ENCODE results near the gene OR6C2. TPM values are rescaled to one million over a fixed set of nuclear protein-coding genes. Genes with fewer than 3 reads are reported as not detected.

Gene OR6C2
- total and polyA plus RNA-seq, 2 donors (not counting 1 experiment from before 2014, with no cell fraction given): not detected

DNA sequence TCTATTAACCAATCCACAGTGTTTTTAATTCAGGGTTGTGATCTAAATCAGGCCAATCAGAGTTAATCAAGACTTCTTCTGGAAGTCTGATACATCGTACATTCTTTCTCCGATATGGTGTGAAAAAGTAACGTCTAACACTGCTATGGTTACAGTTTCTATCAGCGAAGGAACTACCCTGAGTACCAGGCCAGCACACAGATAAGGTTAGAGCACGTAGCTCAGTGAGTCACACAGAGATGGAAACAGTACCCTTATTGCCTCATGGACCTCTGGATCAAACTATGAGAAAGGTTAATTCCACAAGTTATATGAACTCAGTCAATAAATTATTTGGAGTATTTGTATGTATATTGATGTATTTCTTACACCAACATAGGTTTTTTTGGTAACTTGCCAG lies 51.6 kb downstream of the OR6C2 start:
- no peaks in the 10 kb centered on the region for H3K4me1 ChIP-seq (ENCODE audit: control insufficient read depth, extremely low read depth, insufficient read depth, low read length)
- H3K4me3 ChIP-seq (replicated peaks in 1 of 4; ENCODE audit: control extremely low read depth in 1 of 4, insufficient read depth in 1 of 4, low read depth in 3 of 4, low read length in 4 of 4): no peak overlapping the region
- H3K9ac ChIP-seq (ENCODE audit: insufficient read depth, low read length): no peak overlapping the region
- H3K27me3 ChIP-seq (ENCODE audit: control insufficient read depth, insufficient read depth, low read length): no peaks in the 10 kb centered on the region
- H3K79me2 ChIP-seq (ENCODE audit: control insufficient read depth, insufficient read depth, low read length): no peaks in the 10 kb centered on the region
- no peaks in the 10 kb centered on the region for H4K20me1 ChIP-seq (ENCODE audit: control insufficient read depth, extremely low read depth, insufficient read depth, low read length)
- no peaks in the 10 kb centered on the region for H3K36me3 ChIP-seq (ENCODE audit: control insufficient read depth, insufficient read depth, low read length)
- H3K27ac ChIP-seq (ENCODE audit: insufficient read depth, low read length): no peak overlapping the region
- no peaks in the 10 kb centered on the region for H3K9me3 ChIP-seq (ENCODE audit: control insufficient read depth, insufficient read depth, low read depth, low read length)
- TF ChIP-seq, protein P1, sequence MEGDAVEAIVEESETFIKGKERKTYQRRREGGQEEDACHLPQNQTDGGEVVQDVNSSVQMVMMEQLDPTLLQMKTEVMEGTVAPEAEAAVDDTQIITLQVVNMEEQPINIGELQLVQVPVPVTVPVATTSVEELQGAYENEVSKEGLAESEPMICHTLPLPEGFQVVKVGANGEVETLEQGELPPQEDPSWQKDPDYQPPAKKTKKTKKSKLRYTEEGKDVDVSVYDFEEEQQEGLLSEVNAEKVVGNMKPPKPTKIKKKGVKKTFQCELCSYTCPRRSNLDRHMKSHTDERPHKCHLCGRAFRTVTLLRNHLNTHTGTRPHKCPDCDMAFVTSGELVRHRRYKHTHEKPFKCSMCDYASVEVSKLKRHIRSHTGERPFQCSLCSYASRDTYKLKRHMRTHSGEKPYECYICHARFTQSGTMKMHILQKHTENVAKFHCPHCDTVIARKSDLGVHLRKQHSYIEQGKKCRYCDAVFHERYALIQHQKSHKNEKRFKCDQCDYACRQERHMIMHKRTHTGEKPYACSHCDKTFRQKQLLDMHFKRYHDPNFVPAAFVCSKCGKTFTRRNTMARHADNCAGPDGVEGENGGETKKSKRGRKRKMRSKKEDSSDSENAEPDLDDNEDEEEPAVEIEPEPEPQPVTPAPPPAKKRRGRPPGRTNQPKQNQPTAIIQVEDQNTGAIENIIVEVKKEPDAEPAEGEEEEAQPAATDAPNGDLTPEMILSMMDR (conservative IDR thresholded peaks at IDR 0.05 in 1 of 2, IDR thresholded peaks at IDR 0.05 in 1 of 2; ENCODE audit: low read depth in 1 of 2, low read length in 2 of 2): no peak
- no peak for TF ChIP-seq EZH2 (IDR thresholded peaks at IDR 0.05; ENCODE audit: low read length, missing control alignments)
- DNase-seq (ENCODE audit: low read depth in 2 of 2): no peak
- no peak overlapping the region for H2AFZ ChIP-seq (ENCODE audit: low read length)
- no peak overlapping the region for H3K4me2 ChIP-seq (ENCODE audit: extremely low read depth, insufficient read depth, low read length)

DNA sequence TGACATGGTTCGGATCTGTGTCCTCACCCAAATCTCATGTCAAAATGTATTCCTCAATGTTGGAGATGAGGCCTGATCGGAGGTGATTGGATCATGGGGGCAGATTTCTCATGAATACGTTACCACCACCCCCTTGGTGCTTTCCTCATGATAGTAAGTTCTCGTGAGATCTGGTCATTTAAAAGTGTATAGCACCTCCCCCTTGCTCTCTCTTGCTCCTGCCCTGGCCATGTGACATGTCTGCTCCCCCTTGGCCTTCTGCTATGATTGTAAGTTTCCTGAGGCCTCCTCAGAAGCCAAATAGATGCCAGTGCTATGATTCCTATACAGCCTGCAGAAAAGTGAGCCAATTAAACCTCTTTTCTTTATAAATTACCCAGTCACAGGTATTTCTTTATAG lies 55.4 kb downstream of the OR6C2 start:
- no peak for DNase-seq (ENCODE audit: low read depth in 2 of 2)
- Histone ChIP-seq H3K36me3 (ENCODE audit: control insufficient read depth, insufficient read depth, low read length) (no peaks in the 10 kb centered on the region), H4K20me1 (ENCODE audit: control insufficient read depth, extremely low read depth, insufficient read depth, low read length) (no peaks in the 10 kb centered on the region), H3K79me2 (ENCODE audit: control insufficient read depth, insufficient read depth, low read length) (no peaks in the 10 kb centered on the region), H3K27me3 (ENCODE audit: control insufficient read depth, insufficient read depth, low read length) (no peaks in the 10 kb centered on the region), H3K4me2 (ENCODE audit: extremely low read depth, insufficient read depth, low read length) (no peak overlapping the region), H3K9ac (ENCODE audit: insufficient read depth, low read length) (no peak overlapping the region), H3K9me3 (ENCODE audit: control insufficient read depth, insufficient read depth, low read depth, low read length) (no peaks in the 10 kb centered on the region), H3K4me3 (replicated peaks in 1 of 4; ENCODE audit: control extremely low read depth in 1 of 4, insufficient read depth in 1 of 4, low read depth in 3 of 4, low read length in 4 of 4) (no peak overlapping the region), H3K4me1 (ENCODE audit: control insufficient read depth, extremely low read depth, insufficient read depth, low read length) (no peaks in the 10 kb centered on the region), H3K27ac (ENCODE audit: insufficient read depth, low read length) (no peak overlapping the region), H2AFZ (ENCODE audit: low read length) (no peak overlapping the region)
- TF ChIP-seq, protein P1 (conservative IDR thresholded peaks at IDR 0.05 in 1 of 2, IDR thresholded peaks at IDR 0.05 in 1 of 2; ENCODE audit: low read depth in 1 of 2, low read length in 2 of 2): no peak
- no peak for TF ChIP-seq EZH2 (IDR thresholded peaks at IDR 0.05; ENCODE audit: low read length, missing control alignments)

DNA sequence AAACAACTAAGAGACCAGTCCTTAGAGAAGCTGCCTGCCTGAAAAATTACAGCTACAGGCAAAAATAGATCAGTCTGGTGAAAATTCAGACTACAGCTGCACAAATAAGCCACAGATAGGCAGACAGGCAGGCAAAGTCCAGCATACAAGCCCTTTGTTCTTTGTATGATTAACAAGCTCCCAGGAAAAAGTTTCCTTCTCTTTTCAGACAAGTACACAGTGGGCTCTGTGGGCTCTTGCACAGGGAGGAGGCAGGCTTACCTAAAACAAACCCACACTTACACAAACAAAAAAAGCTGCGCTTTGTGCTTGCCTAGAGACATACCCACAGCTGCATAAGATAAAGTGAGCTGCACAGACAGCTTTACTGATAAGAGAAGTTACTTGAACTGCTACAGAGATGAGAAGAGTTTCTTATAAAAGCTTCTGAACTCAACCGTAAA lies 56.0 kb downstream of the OR6C2 start:
- Histone ChIP-seq H4K20me1 (ENCODE audit: control insufficient read depth, extremely low read depth, insufficient read depth, low read length) (no peaks in the 10 kb centered on the region), H3K36me3 (ENCODE audit: control insufficient read depth, insufficient read depth, low read length) (no peaks in the 10 kb centered on the region), H2AFZ (ENCODE audit: low read length) (no peak overlapping the region), H3K4me1 (ENCODE audit: control insufficient read depth, extremely low read depth, insufficient read depth, low read length) (no peaks in the 10 kb centered on the region), H3K9me3 (ENCODE audit: control insufficient read depth, insufficient read depth, low read depth, low read length) (no peaks in the 10 kb centered on the region), H3K4me3 (replicated peaks in 1 of 4; ENCODE audit: control extremely low read depth in 1 of 4, insufficient read depth in 1 of 4, low read depth in 3 of 4, low read length in 4 of 4) (no peak overlapping the region), H3K27me3 (ENCODE audit: control insufficient read depth, insufficient read depth, low read length) (no peaks in the 10 kb centered on the region), H3K27ac (ENCODE audit: insufficient read depth, low read length) (no peak overlapping the region), H3K79me2 (ENCODE audit: control insufficient read depth, insufficient read depth, low read length) (no peaks in the 10 kb centered on the region), H3K4me2 (ENCODE audit: extremely low read depth, insufficient read depth, low read length) (no peak overlapping the region), H3K9ac (ENCODE audit: insufficient read depth, low read length) (no peak overlapping the region)
- TF ChIP-seq, protein P1 (conservative IDR thresholded peaks at IDR 0.05 in 1 of 2, IDR thresholded peaks at IDR 0.05 in 1 of 2; ENCODE audit: low read depth in 1 of 2, low read length in 2 of 2): no peak
- no peak for TF ChIP-seq EZH2 (IDR thresholded peaks at IDR 0.05; ENCODE audit: low read length, missing control alignments)
- no peak for DNase-seq (ENCODE audit: low read depth in 2 of 2)
